ENCODE results near the gene STXBP6. TPM values are rescaled to one million over a fixed set of nuclear protein-coding genes. Genes with fewer than 3 reads are reported as not detected.

Gene STXBP6
- total and polyA plus RNA-seq, 2 experiments from 2014 or later: 19.7 to 29.0 TPM

DNA sequence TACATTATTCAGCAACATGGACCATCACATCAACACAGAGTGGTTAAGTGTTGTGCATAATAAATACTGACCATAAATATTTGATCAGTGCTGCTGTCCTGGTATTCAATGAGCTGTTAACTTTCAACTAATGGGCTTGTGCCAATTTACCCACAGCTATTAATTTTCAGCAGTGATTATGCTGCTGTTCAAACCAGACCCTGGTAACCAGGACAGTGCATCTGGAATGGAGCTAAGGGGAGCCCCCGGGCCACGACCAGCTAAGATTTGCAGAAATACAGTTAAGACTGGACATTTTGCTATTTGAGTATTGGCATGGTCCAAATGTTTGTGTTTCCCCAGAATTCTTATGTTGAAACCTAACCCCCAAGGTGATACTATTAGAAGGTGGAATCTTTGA lies 235.6 kb downstream of the STXBP6 start (continued):
- TF ChIP-seq ZNF462 (CRISPR knock-in tag; IDR thresholded peaks at IDR 0.05) (no peak), EZH2 (IDR thresholded peaks at IDR 0.05; ENCODE audit: low read depth, unreplicated experiment) (no peak), CREB1 (CRISPR knock-in tag; IDR thresholded peaks at IDR 0.05; ENCODE audit: low read depth) (no peak), REST (IDR thresholded peaks at IDR 0.05; ENCODE audit: unreplicated experiment) (no peak), ZNF114 (CRISPR knock-in tag; IDR thresholded peaks at IDR 0.05) (no peak), JUNB (IDR thresholded peaks at IDR 0.05; ENCODE audit: unreplicated experiment) (no peak)

DNA sequence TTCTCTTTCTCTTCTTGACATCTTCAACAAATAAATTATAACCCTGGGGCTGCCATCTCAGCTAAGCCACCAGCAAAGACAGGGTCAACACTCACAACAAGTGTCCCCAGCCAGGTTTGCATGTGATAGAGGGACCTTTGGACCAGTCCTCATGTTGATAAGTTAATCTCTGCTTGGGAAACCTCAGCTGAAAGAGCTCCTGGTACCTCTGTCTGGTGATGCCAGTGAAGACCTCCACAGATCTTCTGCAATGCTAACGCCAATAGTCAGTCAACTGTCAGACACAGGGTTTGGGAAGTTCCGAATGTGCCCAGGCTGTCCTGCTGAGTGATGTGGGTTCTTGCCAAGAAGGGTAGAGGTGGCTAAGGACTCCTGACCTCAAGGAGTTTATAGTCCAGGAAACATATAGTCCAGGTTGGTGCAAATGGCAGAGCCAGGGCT lies 236.1 kb downstream of the STXBP6 start:
- H3K4me1 Mint-ChIP-seq: peaks cover 11% of the 10 kb centered on the region; the same call in 2 of the 3 replicates
- H3K27me3 Mint-ChIP-seq (ENCODE audit: insufficient read depth, low read depth, poor library complexity): no peaks in the 10 kb centered on the region
- ATAC-seq (no peak), DNase-seq (ENCODE audit: low spot score) (no peak)
- no peaks in the 10 kb centered on the region for H3K79me2 ChIP-seq (replicated peaks; ENCODE audit: insufficient read depth)
- H3K4me3 Mint-ChIP-seq: no peak overlapping the region
- no peak overlapping the region for H3K4me3 ChIP-seq
- no peaks in the 10 kb centered on the region for H4K20me1 ChIP-seq (replicated peaks; ENCODE audit: insufficient read depth)
- peaks cover 11% of the 10 kb centered on the region for H3K4me1 ChIP-seq (ENCODE audit: insufficient read depth)
- H3K9me3 Mint-ChIP-seq: no peaks in the 10 kb centered on the region
- no peak overlapping the region for H2AFZ ChIP-seq
- no peaks in the 10 kb centered on the region for H3K9me2 ChIP-seq (ENCODE audit: insufficient read depth)
- no peak overlapping the region for H3K27ac Mint-ChIP-seq
- no peak overlapping the region for H3K4me2 ChIP-seq
- no peaks in the 10 kb centered on the region for H3K36me3 ChIP-seq (ENCODE audit: insufficient read depth)
- H3K27ac ChIP-seq (ENCODE audit: low read depth): no peak overlapping the region
- H3K36me3 Mint-ChIP-seq (ENCODE audit: low read depth): no peaks in the 10 kb centered on the region
- no peaks in the 10 kb centered on the region for H3F3A ChIP-seq (replicated peaks; ENCODE audit: low read depth)
- no peaks in the 10 kb centered on the region for H3K27me3 ChIP-seq (ENCODE audit: insufficient read depth)
- no peak for TF ChIP-seq STAT1 (IDR thresholded peaks at IDR 0.05; ENCODE audit: unreplicated experiment)
- TF ChIP-seq JUNB (IDR thresholded peaks at IDR 0.05; ENCODE audit: unreplicated experiment): no peak
- no peak for TF ChIP-seq ETS1 (IDR thresholded peaks at IDR 0.05)
- no peak for TF ChIP-seq ZNF331 (CRISPR knock-in tag; IDR thresholded peaks at IDR 0.05; ENCODE audit: low read depth)
- TF ChIP-seq EZH2 (IDR thresholded peaks at IDR 0.05; ENCODE audit: low read depth, unreplicated experiment): no peak
- no peak for TF ChIP-seq REST (IDR thresholded peaks at IDR 0.05; ENCODE audit: unreplicated experiment)
- no peak for TF ChIP-seq POLR2AphosphoS5 (IDR thresholded peaks at IDR 0.05; ENCODE audit: low read depth)
- TF ChIP-seq NANOG (IDR thresholded peaks at IDR 0.05; ENCODE audit: borderline replicate concordance): no peak

Data from GM23338 (cell line).